Measurements from ENCODE around the gene NOL4L.
"Not testable (repeated sequence)": the region's sequence is repeated elsewhere in the genome, so short reads cannot be mapped to it uniquely, and the experiment has no call there.

NOL4L gene

GRCh38 chr20:32597714-32598113 lies 12.6 kb upstream of the NOL4L start:
- no peak for DNase-seq (ENCODE audit: low read depth, low spot score)

- DNase-seq (ENCODE audit: low read depth, low spot score) = no peak
Observed at GRCh38 chr20:32596681-32597252, 11.6 kb upstream of the NOL4L start.

- DNase-seq (ENCODE audit: low read depth, low spot score) = no peak
Observed at GRCh38 chr20:32595143-32595542, 10.0 kb upstream of the NOL4L start.

GRCh38 chr20:32594669-32595068 lies 9.5 kb upstream of the NOL4L start:
- not testable (repeated sequence) for DNase-seq (ENCODE audit: low read depth, low spot score)

- DNase-seq (ENCODE audit: low read depth, low spot score) = no peak
Observed at GRCh38 chr20:32594204-32594603, 9.1 kb upstream of the NOL4L start.

GRCh38 chr20:32592616-32593015 lies 7.5 kb upstream of the NOL4L start:
- DNase-seq (ENCODE audit: low read depth, low spot score) = not testable (repeated sequence)

- no peak for DNase-seq (ENCODE audit: low read depth, low spot score)
Observed at GRCh38 chr20:32592022-32592421, 6.9 kb upstream of the NOL4L start.

GRCh38 chr20:32589769-32590168 lies 4.6 kb upstream of the NOL4L start:
- DNase-seq (ENCODE audit: low read depth, low spot score) = no peak

GRCh38 chr20:32589256-32589655 lies 4.1 kb upstream of the NOL4L start:
- no peak for DNase-seq (ENCODE audit: low read depth, low spot score)

- DNase-seq (ENCODE audit: low read depth, low spot score) = no peak
Observed at GRCh38 chr20:32588040-32588439, 2.9 kb upstream of the NOL4L start.

GRCh38 chr20:32586291-32586690 lies 1.2 kb upstream of the NOL4L start:
- DNase-seq (ENCODE audit: low read depth, low spot score) = no peak

GRCh38 chr20:32585586-32586127 lies 524 bp upstream of the NOL4L start:
- no peak for DNase-seq (ENCODE audit: low read depth, low spot score)

GRCh38 chr20:32583581-32584070 lies 1.5 kb downstream of the NOL4L start:
- no peak for DNase-seq (ENCODE audit: low read depth, low spot score)

- DNase-seq (ENCODE audit: low read depth, low spot score) = no peak
Observed at GRCh38 chr20:32582659-32583580, 2.2 kb downstream of the NOL4L start.

GRCh38 chr20:32581839-32582658 lies 3.1 kb downstream of the NOL4L start:
- no peak for DNase-seq (ENCODE audit: low read depth, low spot score)

GRCh38 chr20:32580970-32581838 lies 3.9 kb downstream of the NOL4L start:
- DNase-seq (ENCODE audit: low read depth, low spot score) = no peak

GRCh38 chr20:32580219-32580969 lies 4.7 kb downstream of the NOL4L start:
- DNase-seq (ENCODE audit: low read depth, low spot score) = no peak

GRCh38 chr20:32578840-32579390 lies 6.2 kb downstream of the NOL4L start:
- DNase-seq (ENCODE audit: low read depth, low spot score) = no peak

- DNase-seq (ENCODE audit: low read depth, low spot score) = not testable (repeated sequence)
Observed at GRCh38 chr20:32578062-32578461, 7.1 kb downstream of the NOL4L start.

- DNase-seq (ENCODE audit: low read depth, low spot score) = no peak
Observed at GRCh38 chr20:32577657-32578056, 7.5 kb downstream of the NOL4L start.
